Adrenal gland (tissue), 12 donors: ENCODE data around the gene ETV7. TPM values are rescaled to one million over a fixed set of nuclear protein-coding genes. Genes with fewer than 3 reads are reported as not detected.

ENCODE experiments used
- DNase-seq, 7 donors: peaks; one replicate each; pipeline ENCODE4 v3.0.0-alpha.2; 2019 to 2020
- H3K27ac ChIP-seq, 5 donors: fragments of 200-600 bp; sonication (generic) in 4 of 5; 1 replicate in 3 of 5; 2 replicates in 2 of 5; pipeline versions ENCODE4 v1.5.1 to v1.8.0; 2016 to 2020; ENCODE audit warnings: mild to moderate bottlenecking in 1 of 5
- H3K27me3 ChIP-seq: fragments of 200-600 bp; 2 replicates; pipeline ENCODE4 v1.8.0; 2021
- H3K36me3 ChIP-seq, 2 donors: fragments of 200-600 bp; replicated peaks in 1 of 2; 1 replicate in 1 of 2; 2 replicates in 1 of 2; pipeline versions ENCODE4 v1.5.1 to v1.8.0; 2018 to 2022
- H3K4me1 ChIP-seq, 2 donors: fragments of 200-600 bp; replicated peaks in 1 of 2; 1 replicate in 1 of 2; 2 replicates in 1 of 2; pipeline versions ENCODE4 v1.5.1 to v1.8.0; 2018 to 2021
- H3K4me3 ChIP-seq, 4 donors: fragments of 200-600 bp; sonication (generic) in 3 of 4; one replicate each; pipeline ENCODE4 v1.5.1; 2016 to 2018
- H3K9me3 ChIP-seq, 3 donors: fragments of 200-600 bp; sonication (generic) in 1 of 3; replicated peaks in 1 of 3; 1 replicate in 2 of 3; 2 replicates in 1 of 3; pipeline versions ENCODE4 v1.5.1 to v1.8.0; 2016 to 2021
- POLR2A ChIP-seq, 2 donors: fragments of 450-650 bp; IDR thresholded peaks; one replicate each; pipeline ENCODE4 v1.6.1; 2017; ENCODE audit warnings: antibody characterized with exemption in 2 of 2, mild to moderate bottlenecking in 2 of 2, moderate library complexity in 1 of 2
- WGBS, 4 donors: extraction: QIAGEN DNeasy Blood & Tissue Kit in 2 of 4; methylation state at CpG; one replicate each; pipeline versions ENCODE4 v1.1.5 to v1.1.7; 2013 to 2017; 5-methylcytosine and 5-hydroxymethylcytosine counted together
- intact Hi-C, 2 donors: fragments of 100-400 bp; cut with DNase I; formaldehyde crosslinking; loops; one replicate each; pipeline versions ENCODE4 v1.14.1 to v1.15.0; 2022 to 2023
- polyA plus RNA-seq, 3 donors: library from polyadenylated mRNA; stranded (reverse); fragments of 200-250 nt in 2 of 3; fragments of 350-450 nt in 1 of 3; fragmentation: Illumina TruSeq in 1 of 3; extraction: RNeasy Lipid Tissue Mini Kit (QIAGEN cat#74804) in 1 of 3; gene quantifications; one replicate each; pipeline ENCODE4 v1.2.3, GENCODE V29; 2013 to 2014
- total RNA-seq, 9 donors: library from RNA; depleted of rRNA in 4 of 9; stranded (reverse); fragments of >200 nt in 4 of 9; fragments of 120-200 nt in 1 of 9; fragmentation: NEBNext Ultra II Directional in 1 of 9; extraction: Animal tissue kit (Norgen Biotek cat#: 25700) in 1 of 9; gene quantifications; one replicate each; pipeline versions ENCODE4 v1.1.0 to v1.2.4, GENCODE V29; 2013 to 2023
- TF ChIP-seq, protein P1 (sequence below), 6 experiments: fragments of 450-650 bp in 4 of 6; fragments of 200-600 bp in 2 of 6; sonication (generic) in 1 of 6; IDR thresholded peaks; 1 replicate in 5 of 6; 2 replicates in 1 of 6; pipeline versions ENCODE4 v1.5.1 to v1.8.0; 2016 to 2021; ENCODE audit warnings: antibody characterized with exemption in 6 of 6, mild to moderate bottlenecking in 2 of 6, moderate library complexity in 1 of 6
- donor health status: healthy with polysubstance abuse.
- donor health status: Bipolar disorder and iron deficiency.
- donor health status: DM: yes; HTN: yes; CAD: no.
- donor health status: DM: no; HTN: no; CAD: no.
- donor health status: DM: no; HTN: no; CAD: no.
- donor health status: DM: yes; HTN: yes; CAD: no.

The ETV7 gene
- total and polyA plus RNA-seq, 12 donors, result 0.28 to 6.0 (median 2.3) TPM; not detected in 1

DNA sequence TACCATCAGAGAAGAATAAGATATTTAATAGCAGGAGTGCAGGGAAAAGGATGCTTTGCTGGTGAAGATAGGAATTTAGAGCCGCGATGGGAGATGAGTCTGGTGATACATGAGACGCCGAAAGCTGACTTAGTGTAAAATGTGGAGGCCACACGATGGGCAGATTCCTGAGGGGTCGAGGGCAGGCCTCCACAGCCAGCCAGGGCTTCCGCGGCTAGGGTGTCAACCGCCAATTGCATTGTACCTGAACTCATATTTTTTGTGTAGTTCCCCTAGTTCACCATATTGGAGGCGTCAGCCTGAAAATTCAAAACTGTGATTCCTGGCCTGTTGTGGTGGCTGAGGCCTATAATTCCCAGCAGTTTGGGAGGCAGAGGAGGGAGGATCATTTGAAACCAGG, 8.5 kb downstream of the ETV7 start:
- TF ChIP-seq, protein P1, sequence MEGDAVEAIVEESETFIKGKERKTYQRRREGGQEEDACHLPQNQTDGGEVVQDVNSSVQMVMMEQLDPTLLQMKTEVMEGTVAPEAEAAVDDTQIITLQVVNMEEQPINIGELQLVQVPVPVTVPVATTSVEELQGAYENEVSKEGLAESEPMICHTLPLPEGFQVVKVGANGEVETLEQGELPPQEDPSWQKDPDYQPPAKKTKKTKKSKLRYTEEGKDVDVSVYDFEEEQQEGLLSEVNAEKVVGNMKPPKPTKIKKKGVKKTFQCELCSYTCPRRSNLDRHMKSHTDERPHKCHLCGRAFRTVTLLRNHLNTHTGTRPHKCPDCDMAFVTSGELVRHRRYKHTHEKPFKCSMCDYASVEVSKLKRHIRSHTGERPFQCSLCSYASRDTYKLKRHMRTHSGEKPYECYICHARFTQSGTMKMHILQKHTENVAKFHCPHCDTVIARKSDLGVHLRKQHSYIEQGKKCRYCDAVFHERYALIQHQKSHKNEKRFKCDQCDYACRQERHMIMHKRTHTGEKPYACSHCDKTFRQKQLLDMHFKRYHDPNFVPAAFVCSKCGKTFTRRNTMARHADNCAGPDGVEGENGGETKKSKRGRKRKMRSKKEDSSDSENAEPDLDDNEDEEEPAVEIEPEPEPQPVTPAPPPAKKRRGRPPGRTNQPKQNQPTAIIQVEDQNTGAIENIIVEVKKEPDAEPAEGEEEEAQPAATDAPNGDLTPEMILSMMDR (IDR thresholded peaks at IDR 0.05), result no peak
- TF ChIP-seq POLR2A (IDR thresholded peaks at IDR 0.05), result no peak
- Histone ChIP-seq H3K4me1 (no peaks in the 10 kb centered on the region), H3K4me3 (no peak overlapping the region), H3K36me3 (no peaks in the 10 kb centered on the region), H3K27me3 (no peaks in the 10 kb centered on the region), H3K27ac (no peak overlapping the region), H3K9me3 (no peaks in the 10 kb centered on the region)
- intact Hi-C loops, result no loop called here
- 88 to 94% (median 89%) methylated on average over 10 of the region's 10 CpGs for WGBS, 4 donors
- no peak for DNase-seq

DNA sequence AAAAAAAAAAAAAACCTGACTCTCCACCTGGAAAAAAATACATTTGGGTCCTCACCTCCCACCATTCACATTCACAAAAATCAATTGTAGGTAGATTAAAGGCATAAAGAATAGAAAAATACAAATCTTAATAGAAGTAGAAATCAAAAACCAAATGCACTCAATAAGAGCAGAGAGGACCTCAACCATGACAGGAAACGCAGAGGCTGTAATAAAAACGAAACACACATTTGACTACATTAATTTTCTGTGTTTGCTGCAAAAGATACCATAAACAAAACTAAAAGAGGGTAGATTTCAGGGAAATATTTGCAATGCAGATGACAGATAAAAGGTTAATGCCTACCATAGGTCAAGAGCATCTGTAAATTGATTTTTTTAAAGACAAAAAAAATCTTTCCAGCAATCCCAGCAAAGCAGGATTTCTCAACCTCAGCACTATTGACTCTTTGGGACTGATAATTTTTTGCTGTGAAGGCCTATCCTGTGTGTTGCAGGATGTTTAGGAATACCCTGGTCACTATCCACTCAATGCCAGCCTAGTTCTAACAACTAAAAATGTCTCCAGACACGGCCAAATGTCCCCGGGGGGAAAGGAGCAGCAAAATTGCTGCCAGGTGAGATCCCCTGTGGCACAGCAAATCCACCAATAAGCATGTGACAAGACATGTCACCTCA, 9.1 kb downstream of the ETV7 start:
- Histone ChIP-seq H3K9me3 (no peaks in the 10 kb centered on the region), H3K36me3 (no peaks in the 10 kb centered on the region), H3K27ac (no peak overlapping the region), H3K4me3 (no peak overlapping the region), H3K4me1 (no peaks in the 10 kb centered on the region), H3K27me3 (no peaks in the 10 kb centered on the region)
- DNase-seq, result no peak
- intact Hi-C loops, result no loop called here
- WGBS, 4 donors, result 82 to 94% (median 89%) methylated on average over 4 of the region's 4 CpGs
- TF ChIP-seq, protein P1 (IDR thresholded peaks at IDR 0.05), result no peak
- no peak for TF ChIP-seq POLR2A (IDR thresholded peaks at IDR 0.05)

DNA sequence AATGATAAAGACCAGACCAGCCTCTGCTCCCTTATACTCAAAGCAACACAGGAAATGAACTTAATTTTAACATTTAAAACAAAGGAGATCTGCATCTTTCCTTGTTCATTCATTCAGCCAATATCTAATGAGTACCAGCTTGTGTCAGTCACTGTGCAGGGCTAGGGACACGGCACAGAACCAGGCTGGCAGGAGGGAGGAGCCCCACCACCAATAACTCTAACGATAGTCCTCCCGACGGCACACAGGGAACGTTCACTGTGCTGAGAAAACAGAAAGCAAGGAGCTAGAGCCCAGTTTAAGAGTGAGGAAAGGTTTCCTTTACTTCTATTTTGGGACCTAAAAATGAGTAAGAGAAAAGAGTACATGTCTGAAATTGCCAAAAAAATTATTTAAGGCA, 9.9 kb downstream of the ETV7 start:
- WGBS, 4 donors, result 62 to 86% (median 78%) methylated on average over 5 of the region's 5 CpGs
- no peaks in the 10 kb centered on the region for H3K36me3 ChIP-seq

DNA sequence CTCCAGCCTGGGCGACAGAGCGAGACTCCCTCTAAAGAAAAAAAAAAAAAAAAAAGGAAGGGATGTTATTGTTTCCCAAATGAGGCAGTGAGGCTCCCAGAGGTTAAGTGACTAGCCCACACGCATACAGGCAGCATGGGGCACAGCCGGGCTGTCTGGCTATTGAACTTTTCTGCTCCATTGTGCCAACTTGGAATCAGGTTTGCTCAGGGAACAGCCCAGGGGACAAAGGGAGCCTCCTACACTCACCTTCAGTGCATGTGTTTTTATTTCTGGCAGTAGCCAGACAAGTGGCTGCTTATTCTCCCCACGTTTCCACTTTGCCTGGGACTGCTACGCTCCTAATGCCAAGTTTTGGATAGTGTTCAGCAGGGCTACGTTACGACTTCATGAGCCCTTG, 10.7 kb downstream of the ETV7 start:
- no peak for DNase-seq
- 95 to 100% (median 96%) methylated on average over 8 of the region's 8 CpGs for WGBS, 4 donors

More for the DNA sequence above, 9.9 kb downstream of the ETV7 start:
- H3K4me1 ChIP-seq, result no peaks in the 10 kb centered on the region
- intact Hi-C loops, result no loop called here
- no peak for DNase-seq
- TF ChIP-seq, protein P1 (IDR thresholded peaks at IDR 0.05), result no peak
- TF ChIP-seq POLR2A (IDR thresholded peaks at IDR 0.05), result no peak
- H3K9me3 ChIP-seq, result no peaks in the 10 kb centered on the region
- H3K4me3 ChIP-seq, result no peak overlapping the region
- no peaks in the 10 kb centered on the region for H3K27me3 ChIP-seq
- H3K27ac ChIP-seq, result no peak overlapping the region

More for the DNA sequence above, 10.7 kb downstream of the ETV7 start:
- intact Hi-C loops, result no loop called here
- Histone ChIP-seq H3K4me1 (no peaks in the 10 kb centered on the region), H3K4me3 (no peak overlapping the region), H3K27me3 (no peaks in the 10 kb centered on the region), H3K36me3 (no peaks in the 10 kb centered on the region), H3K9me3 (no peaks in the 10 kb centered on the region), H3K27ac (no peak overlapping the region)
- TF ChIP-seq, protein P1 (IDR thresholded peaks at IDR 0.05), result no peak
- no peak for TF ChIP-seq POLR2A (IDR thresholded peaks at IDR 0.05)
